ENCODE data around the gene CDK15. TPM values are rescaled to one million over a fixed set of nuclear protein-coding genes. Genes with fewer than 3 reads are reported as not detected.

The CDK15 gene
- polyA plus RNA-seq, 2 donors: 0.05 to 0.18 TPM

GRCh38 chr2:201909961-201910361 lies 103.6 kb downstream of the CDK15 start:
- WGBS, 2 donors: 51 to 52% methylated on average over 4 of the region's 4 CpGs
- Histone ChIP-seq H3K27me3 (ENCODE audit: control insufficient read depth in 1 of 2, insufficient read depth in 2 of 2, low read length in 2 of 2) (no peaks in the 10 kb centered on the region), H3K36me3 (ENCODE audit: control insufficient read depth in 2 of 2, insufficient read depth in 2 of 2, low read length in 1 of 2) (no peaks in the 10 kb centered on the region), H3K4me1 (ENCODE audit: control insufficient read depth in 2 of 2, insufficient read depth in 2 of 2, low read length in 1 of 2) (no peaks in the 10 kb centered on the region), H3K9me3 (ENCODE audit: control insufficient read depth in 2 of 2, insufficient read depth in 1 of 2, low read depth in 1 of 2, low read length in 1 of 2) (no peaks in the 10 kb centered on the region), H3K4me3 (ENCODE audit: low read depth in 1 of 2, low read length in 2 of 2) (no peak overlapping the region), H3K27ac (ENCODE audit: low read depth in 2 of 2, low read length in 1 of 2) (no peak overlapping the region)

- Histone ChIP-seq H3K27ac (ENCODE audit: low read depth in 2 of 2, low read length in 1 of 2) (no peak overlapping the region), H3K9me3 (ENCODE audit: control insufficient read depth in 2 of 2, insufficient read depth in 1 of 2, low read depth in 1 of 2, low read length in 1 of 2) (no peaks in the 10 kb centered on the region), H3K36me3 (ENCODE audit: control insufficient read depth in 2 of 2, insufficient read depth in 2 of 2, low read length in 1 of 2) (no peaks in the 10 kb centered on the region), H3K4me1 (ENCODE audit: control insufficient read depth in 2 of 2, insufficient read depth in 2 of 2, low read length in 1 of 2) (no peaks in the 10 kb centered on the region), H3K4me3 (ENCODE audit: low read depth in 1 of 2, low read length in 2 of 2) (no peak overlapping the region), H3K27me3 (ENCODE audit: control insufficient read depth in 1 of 2, insufficient read depth in 2 of 2, low read length in 2 of 2) (no peaks in the 10 kb centered on the region)
- whole genome bisulfite sequencing, 2 donors: 85 to 88% methylated on average over 4 of the region's 4 CpGs
Observed at GRCh38 chr2:201911372-201911771, 105.0 kb downstream of the CDK15 start.

- Histone ChIP-seq H3K27ac (ENCODE audit: low read depth in 2 of 2, low read length in 1 of 2) (no peak overlapping the region), H3K9me3 (ENCODE audit: control insufficient read depth in 2 of 2, insufficient read depth in 1 of 2, low read depth in 1 of 2, low read length in 1 of 2) (no peaks in the 10 kb centered on the region), H3K4me1 (ENCODE audit: control insufficient read depth in 2 of 2, insufficient read depth in 2 of 2, low read length in 1 of 2) (no peaks in the 10 kb centered on the region), H3K27me3 (ENCODE audit: control insufficient read depth in 1 of 2, insufficient read depth in 2 of 2, low read length in 2 of 2) (no peaks in the 10 kb centered on the region), H3K36me3 (ENCODE audit: control insufficient read depth in 2 of 2, insufficient read depth in 2 of 2, low read length in 1 of 2) (no peaks in the 10 kb centered on the region), H3K4me3 (ENCODE audit: low read depth in 1 of 2, low read length in 2 of 2) (no peak overlapping the region)
- 64 to 68% methylated on average over 4 of the region's 4 CpGs for WGBS, 2 donors
Observed at GRCh38 chr2:201913201-201913600, 106.9 kb downstream of the CDK15 start.

DNA sequence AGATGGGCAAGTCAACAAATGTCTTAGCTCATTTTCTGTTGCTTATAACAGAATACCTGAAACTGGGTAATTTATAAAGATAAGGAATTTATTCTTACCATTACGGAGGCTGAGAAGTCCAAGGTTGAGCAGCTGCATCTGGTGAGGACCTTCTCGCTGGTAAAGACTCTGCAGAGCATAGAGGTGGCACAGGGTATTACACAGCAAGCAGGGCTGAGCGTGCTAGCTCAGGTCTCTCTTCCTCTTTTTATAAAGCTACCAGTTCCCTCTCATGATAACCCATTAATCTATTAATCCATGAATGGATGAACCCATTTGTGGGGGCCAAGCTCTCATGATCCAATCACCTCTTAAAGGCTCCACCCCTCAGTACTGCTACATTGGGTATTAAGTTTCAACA lies 109.1 kb downstream of the CDK15 start:
- no peaks in the 10 kb centered on the region for H3K9me3 ChIP-seq (ENCODE audit: control insufficient read depth in 2 of 2, insufficient read depth in 1 of 2, low read depth in 1 of 2, low read length in 1 of 2)
- H3K4me1 ChIP-seq (ENCODE audit: control insufficient read depth in 2 of 2, insufficient read depth in 2 of 2, low read length in 1 of 2): no peaks in the 10 kb centered on the region
- no peaks in the 10 kb centered on the region for H3K36me3 ChIP-seq (ENCODE audit: control insufficient read depth in 2 of 2, insufficient read depth in 2 of 2, low read length in 1 of 2)
- H3K27ac ChIP-seq (ENCODE audit: low read depth in 2 of 2, low read length in 1 of 2): no peak overlapping the region
- H3K4me3 ChIP-seq (ENCODE audit: low read depth in 1 of 2, low read length in 2 of 2): no peak overlapping the region
- 87 to 88% methylated on average over 3 of the region's 3 CpGs for WGBS, 2 donors
- H3K27me3 ChIP-seq (ENCODE audit: control insufficient read depth in 1 of 2, insufficient read depth in 2 of 2, low read length in 2 of 2): no peaks in the 10 kb centered on the region

DNA sequence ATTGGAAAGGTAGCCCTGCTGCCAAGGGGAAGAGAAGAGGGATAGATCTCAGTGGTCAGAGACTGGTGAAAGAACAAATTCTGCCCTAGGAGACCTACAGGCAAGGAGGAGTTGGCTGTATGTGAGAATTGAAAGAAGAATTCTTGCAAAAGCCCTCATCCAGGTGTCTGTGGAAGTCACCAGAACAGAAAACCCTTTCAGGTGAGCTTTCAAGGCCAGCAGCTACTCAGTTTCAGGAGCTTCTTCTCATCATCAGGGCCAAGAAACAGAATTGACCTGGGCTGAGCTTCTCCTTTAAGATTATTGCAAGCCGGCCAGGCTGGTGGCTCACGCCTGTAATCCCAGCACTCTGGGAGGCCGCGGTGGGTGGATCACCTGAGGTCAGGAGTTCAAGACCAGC lies 110.2 kb downstream of the CDK15 start:
- no peak overlapping the region for H3K27ac ChIP-seq (ENCODE audit: low read depth in 2 of 2, low read length in 1 of 2)
- no peaks in the 10 kb centered on the region for H3K27me3 ChIP-seq (ENCODE audit: control insufficient read depth in 1 of 2, insufficient read depth in 2 of 2, low read length in 2 of 2)
- no peaks in the 10 kb centered on the region for H3K9me3 ChIP-seq (ENCODE audit: control insufficient read depth in 2 of 2, insufficient read depth in 1 of 2, low read depth in 1 of 2, low read length in 1 of 2)
- H3K4me1 ChIP-seq (ENCODE audit: control insufficient read depth in 2 of 2, insufficient read depth in 2 of 2, low read length in 1 of 2): no peaks in the 10 kb centered on the region
- 93 to 98% methylated on average over 4 of the region's 4 CpGs for WGBS, 2 donors
- no peak overlapping the region for H3K4me3 ChIP-seq (ENCODE audit: low read depth in 1 of 2, low read length in 2 of 2)
- no peaks in the 10 kb centered on the region for H3K36me3 ChIP-seq (ENCODE audit: control insufficient read depth in 2 of 2, insufficient read depth in 2 of 2, low read length in 1 of 2)

DNA sequence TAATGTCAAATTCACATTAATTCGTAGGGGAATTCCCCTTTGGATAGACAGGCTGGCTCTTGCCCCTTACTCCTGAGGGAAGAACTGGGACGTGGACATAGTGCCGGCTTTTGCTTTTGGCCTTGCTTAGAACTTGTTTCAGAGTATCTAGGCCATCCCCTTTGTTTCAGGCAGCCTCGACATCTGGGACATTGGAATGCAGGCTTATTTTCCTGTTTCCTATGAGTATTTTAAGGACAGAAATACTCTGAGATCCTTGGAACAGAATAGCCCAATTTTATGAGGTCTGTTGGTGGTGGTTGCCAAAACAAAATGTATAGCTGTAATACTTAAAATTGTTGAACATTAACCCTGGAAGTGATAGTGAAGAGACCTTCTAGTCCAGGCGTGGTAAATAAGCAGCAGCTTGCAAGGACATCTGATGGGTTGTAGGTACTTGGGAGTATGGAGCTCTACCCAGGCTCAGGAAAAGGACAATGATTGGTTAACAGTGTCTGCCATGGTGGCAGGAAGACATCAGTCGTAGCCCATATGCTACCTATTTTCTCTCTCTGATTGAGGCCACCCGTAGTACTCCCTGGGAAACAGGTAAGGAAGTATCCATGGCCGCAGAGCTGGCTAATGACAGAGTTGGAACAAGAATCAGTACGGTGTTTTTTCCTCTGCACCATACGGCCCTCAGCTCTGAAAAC lies 112.4 kb downstream of the CDK15 start:
- Histone ChIP-seq H3K9me3 (ENCODE audit: control insufficient read depth in 2 of 2, insufficient read depth in 1 of 2, low read depth in 1 of 2, low read length in 1 of 2) (no peaks in the 10 kb centered on the region), H3K36me3 (ENCODE audit: control insufficient read depth in 2 of 2, insufficient read depth in 2 of 2, low read length in 1 of 2) (no peaks in the 10 kb centered on the region), H3K4me3 (ENCODE audit: low read depth in 1 of 2, low read length in 2 of 2) (no peak overlapping the region), H3K4me1 (ENCODE audit: control insufficient read depth in 2 of 2, insufficient read depth in 2 of 2, low read length in 1 of 2) (no peaks in the 10 kb centered on the region), H3K27ac (ENCODE audit: low read depth in 2 of 2, low read length in 1 of 2) (no peak overlapping the region), H3K27me3 (ENCODE audit: control insufficient read depth in 1 of 2, insufficient read depth in 2 of 2, low read length in 2 of 2) (no peaks in the 10 kb centered on the region)
- 57 to 68% methylated on average over 10 of the region's 10 CpGs for WGBS, 2 donors

- Histone ChIP-seq H3K4me3 (ENCODE audit: low read depth in 1 of 2, low read length in 2 of 2) (no peak overlapping the region), H3K4me1 (ENCODE audit: control insufficient read depth in 2 of 2, insufficient read depth in 2 of 2, low read length in 1 of 2) (no peaks in the 10 kb centered on the region), H3K27me3 (ENCODE audit: control insufficient read depth in 1 of 2, insufficient read depth in 2 of 2, low read length in 2 of 2) (no peaks in the 10 kb centered on the region), H3K36me3 (ENCODE audit: control insufficient read depth in 2 of 2, insufficient read depth in 2 of 2, low read length in 1 of 2) (no peaks in the 10 kb centered on the region), H3K27ac (ENCODE audit: low read depth in 2 of 2, low read length in 1 of 2) (no peak overlapping the region), H3K9me3 (ENCODE audit: control insufficient read depth in 2 of 2, insufficient read depth in 1 of 2, low read depth in 1 of 2, low read length in 1 of 2) (no peaks in the 10 kb centered on the region)
- 70 to 93% methylated on average over 6 of the region's 6 CpGs for WGBS, 2 donors
Observed at GRCh38 chr2:201919308-201919634, 112.9 kb downstream of the CDK15 start.

DNA sequence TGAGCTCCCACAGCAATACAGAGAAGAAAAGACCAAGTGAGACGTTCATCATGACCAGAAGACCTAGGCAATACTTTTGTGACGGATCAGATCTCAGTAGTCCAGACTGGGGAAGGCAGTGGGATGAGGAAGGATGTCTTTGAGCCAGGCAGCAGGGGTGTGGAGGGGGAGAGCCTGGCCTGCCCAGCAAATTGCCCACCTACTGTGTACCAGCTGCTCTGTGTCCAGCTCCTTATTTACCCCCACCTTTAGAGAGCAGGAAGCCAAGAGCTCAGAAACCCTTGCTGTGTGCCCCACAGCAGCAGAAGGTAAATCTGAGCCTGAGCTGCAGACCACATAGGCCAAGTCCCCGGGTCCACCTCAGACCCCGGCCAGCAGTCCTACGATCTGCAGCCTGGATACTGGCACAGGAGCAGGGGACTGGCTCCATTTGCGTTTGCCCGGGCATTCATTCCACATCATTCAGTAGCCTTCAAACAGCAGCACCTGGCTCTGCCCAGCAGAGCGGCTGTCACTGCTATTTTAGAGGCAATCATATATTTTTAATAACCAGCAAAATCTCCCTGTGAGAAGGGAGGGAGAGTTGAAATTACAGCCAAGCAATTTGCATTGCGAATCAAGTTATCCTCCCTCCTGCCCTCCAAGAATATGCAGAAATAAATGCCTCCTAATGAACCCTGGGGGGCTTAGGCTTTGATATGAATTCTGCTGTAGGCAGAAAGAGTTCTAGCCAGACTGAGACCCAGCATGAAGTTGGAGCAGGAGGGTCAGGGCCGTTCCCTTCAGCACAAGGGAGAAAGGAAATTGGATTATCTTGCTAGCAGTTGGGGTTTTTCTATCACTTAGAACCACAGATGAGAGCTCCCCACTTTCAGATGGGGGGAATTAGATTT lies 117.3 kb downstream of the CDK15 start:
- WGBS, 2 donors: 79 to 82% methylated on average over 10 of the region's 10 CpGs
- Histone ChIP-seq H3K27ac (ENCODE audit: low read depth in 2 of 2, low read length in 1 of 2) (no peak overlapping the region), H3K27me3 (ENCODE audit: control insufficient read depth in 1 of 2, insufficient read depth in 2 of 2, low read length in 2 of 2) (no peaks in the 10 kb centered on the region), H3K9me3 (ENCODE audit: control insufficient read depth in 2 of 2, insufficient read depth in 1 of 2, low read depth in 1 of 2, low read length in 1 of 2) (no peaks in the 10 kb centered on the region), H3K4me1 (ENCODE audit: control insufficient read depth in 2 of 2, insufficient read depth in 2 of 2, low read length in 1 of 2) (no peaks in the 10 kb centered on the region), H3K4me3 (ENCODE audit: low read depth in 1 of 2, low read length in 2 of 2) (no peak overlapping the region), H3K36me3 (ENCODE audit: control insufficient read depth in 2 of 2, insufficient read depth in 2 of 2, low read length in 1 of 2) (no peaks in the 10 kb centered on the region)

GRCh38 chr2:201924453-201924852 lies 118.1 kb downstream of the CDK15 start:
- Histone ChIP-seq H3K4me1 (ENCODE audit: control insufficient read depth in 2 of 2, insufficient read depth in 2 of 2, low read length in 1 of 2) (no peaks in the 10 kb centered on the region), H3K4me3 (ENCODE audit: low read depth in 1 of 2, low read length in 2 of 2) (no peak overlapping the region), H3K27ac (ENCODE audit: low read depth in 2 of 2, low read length in 1 of 2) (no peak overlapping the region), H3K36me3 (ENCODE audit: control insufficient read depth in 2 of 2, insufficient read depth in 2 of 2, low read length in 1 of 2) (no peaks in the 10 kb centered on the region), H3K27me3 (ENCODE audit: control insufficient read depth in 1 of 2, insufficient read depth in 2 of 2, low read length in 2 of 2) (no peaks in the 10 kb centered on the region), H3K9me3 (ENCODE audit: control insufficient read depth in 2 of 2, insufficient read depth in 1 of 2, low read depth in 1 of 2, low read length in 1 of 2) (no peaks in the 10 kb centered on the region)
- 88 to 92% methylated on average over 5 of the region's 5 CpGs for WGBS, 2 donors

DNA sequence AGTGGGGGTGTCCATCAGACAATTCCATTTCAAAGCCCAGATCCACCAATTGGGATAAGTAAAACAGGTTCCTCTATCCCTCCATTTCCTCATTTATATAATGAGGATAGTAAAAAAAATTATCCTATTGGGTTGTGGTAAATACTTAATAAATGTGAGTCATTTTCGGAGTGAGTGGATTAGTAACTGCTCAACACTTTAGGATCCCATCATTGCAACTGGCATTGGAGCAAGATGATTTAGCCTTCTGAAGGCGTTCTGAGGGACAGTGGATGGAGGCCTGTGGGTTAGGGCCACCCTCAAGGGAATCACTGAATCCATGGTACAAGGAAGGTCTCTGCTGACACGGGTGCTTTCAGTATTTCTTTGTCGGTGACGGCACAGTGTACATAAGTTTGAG lies 118.7 kb downstream of the CDK15 start:
- Histone ChIP-seq H3K27me3 (ENCODE audit: control insufficient read depth in 1 of 2, insufficient read depth in 2 of 2, low read length in 2 of 2) (no peaks in the 10 kb centered on the region), H3K9me3 (ENCODE audit: control insufficient read depth in 2 of 2, insufficient read depth in 1 of 2, low read depth in 1 of 2, low read length in 1 of 2) (no peaks in the 10 kb centered on the region), H3K36me3 (ENCODE audit: control insufficient read depth in 2 of 2, insufficient read depth in 2 of 2, low read length in 1 of 2) (no peaks in the 10 kb centered on the region), H3K4me1 (ENCODE audit: control insufficient read depth in 2 of 2, insufficient read depth in 2 of 2, low read length in 1 of 2) (no peaks in the 10 kb centered on the region), H3K4me3 (ENCODE audit: low read depth in 1 of 2, low read length in 2 of 2) (no peak overlapping the region), H3K27ac (ENCODE audit: low read depth in 2 of 2, low read length in 1 of 2) (no peak overlapping the region)
- WGBS, 2 donors: 87 to 91% methylated on average over 5 of the region's 5 CpGs

Measured in esophagus (tissue), 2 donors.